K562 (cell line): ENCODE data around the gene HSPE1. TPM values are rescaled to one million over a fixed set of nuclear protein-coding genes. Genes with fewer than 3 reads are reported as not detected.

ENCODE experiments used
- BDP1 ChIP-seq: IDR thresholded peaks from 3 replicates; pipeline ENCODE4 v1.6.1; 2011; ENCODE audit not compliant: insufficient read length, insufficient read depth
- CHD2 ChIP-seq: IDR thresholded peaks from 2 replicates; pipeline ENCODE4 v1.6.1; 2011; ENCODE audit warnings: low read depth, low read length
- CREM ChIP-seq: IDR thresholded peaks from 2 replicates; pipeline ENCODE4 v1.6.1; 2014; ENCODE audit warnings: antibody characterized with exemption, low read depth
- DACH1 ChIP-seq: fragments of 450-650 bp; IDR thresholded peaks from 2 replicates; pipeline ENCODE4 v1.6.1; 2018; ENCODE audit not compliant: partially characterized antibody
- HMG20A ChIP-seq: fragments of 450-650 bp; formaldehyde crosslinking; conservative IDR thresholded peaks from 2 replicates; pipeline ENCODE4 v1.4.0; 2020; ENCODE audit warnings: mild to moderate bottlenecking, mixed read lengths
- KAT7 ChIP-seq: sonication (generic); formaldehyde crosslinking; IDR thresholded peaks from 2 replicates; pipeline ENCODE4 v1.8.0; 2022; ENCODE audit warnings: missing genetic modification reagents, mild to moderate bottlenecking, borderline replicate concordance
- KDM1A ChIP-seq, 2 experiments: fragments of 450-650 bp; IDR thresholded peaks; 2 replicates each; pipeline ENCODE4 v1.6.1; 2016; ENCODE audit warnings: mild to moderate bottlenecking in 2 of 2
- MTA2 ChIP-seq: fragments of 450-650 bp; IDR thresholded peaks from 2 replicates; pipeline ENCODE4 v1.6.1; 2016; ENCODE audit warnings: low read depth
- PML ChIP-seq: IDR thresholded peaks from 2 replicates; pipeline ENCODE4 v1.6.1; 2012; ENCODE audit warnings: low read length, inconsistent platforms
- PPARD ChIP-seq: fragments of 250-450 bp; sonication (Bioruptor Pico); IDR thresholded peaks from 2 replicates; pipeline ENCODE4 v1.8.0; 2022; ENCODE audit warnings: inconsistent platforms, mild to moderate bottlenecking, moderate library complexity
- RBM14 ChIP-seq: fragments of 200-400 bp; formaldehyde crosslinking; IDR thresholded peaks from 2 replicates; pipeline ENCODE4 v1.6.1; 2018; ENCODE audit warnings: low read depth, mild to moderate bottlenecking, low read length, moderate library complexity, borderline replicate concordance; ENCODE audit not compliant: insufficient read depth
- SOX6 ChIP-seq: fragments of 450-650 bp; IDR thresholded peaks from 2 replicates; pipeline ENCODE4 v1.6.1; 2014; ENCODE audit warnings: mild to moderate bottlenecking
- XRCC3 ChIP-seq: fragments of 450-650 bp; IDR thresholded peaks from 2 replicates; pipeline ENCODE4 v1.6.1; 2017; ENCODE audit warnings: mild to moderate bottlenecking, moderate library complexity
- ZBTB7A ChIP-seq: IDR thresholded peaks from 2 replicates; pipeline ENCODE4 v1.6.1; 2011; ENCODE audit warnings: low read depth, mild to moderate bottlenecking, low read length, moderate library complexity, borderline replicate concordance; ENCODE audit not compliant: control insufficient read depth
- ZNF274 ChIP-seq: IDR thresholded peaks from 2 replicates; pipeline ENCODE4 v1.6.1; 2011; ENCODE audit warnings: low read depth, mild to moderate bottlenecking, low read length, moderate library complexity, borderline replicate concordance
- polyA plus RNA-seq, 8 experiments: library from polyadenylated mRNA; depleted of rRNA in 4 of 8; stranded (reverse) in 5 of 8; unstranded in 3 of 8; fragments of >200 nt; fragmentation: Nextera tagmentation in 2 of 8; fragmentation: Illumina TruSeq in 1 of 8; extraction: Ambion mirVana in 2 of 8; extraction: Trizol in 1 of 8; gene quantifications; 2 replicates each; pipeline versions ENCODE4 v1.2.1 to v1.2.3, GENCODE V29; 2011 to 2014; ENCODE audit warnings: inconsistent platforms in 1 of 8, missing spikeins in 1 of 8
- total RNA-seq, 7 experiments: library from RNA; depleted of rRNA in 6 of 7; stranded (reverse); fragments of >200 nt in 6 of 7; fragmentation: Illumina TruSeq in 2 of 7; extraction: Trizol in 2 of 7; gene quantifications; 2 replicates each; pipeline versions ENCODE4 v1.2.1 to v1.2.3, GENCODE V29; 2011 to 2021; ENCODE audit warnings: low replicate concordance in 1 of 7
- TF ChIP-seq, protein P1 (sequence below): fragments of 250-450 bp; sonication (Bioruptor Pico); IDR thresholded peaks from 2 replicates; pipeline ENCODE4 v1.9.0; 2021; ENCODE audit warnings: mild to moderate bottlenecking, inconsistent platforms
- TF ChIP-seq, protein P2 (sequence below): sonication (generic); formaldehyde crosslinking; IDR thresholded peaks from 2 replicates; pipeline ENCODE4 v1.8.0; 2022; ENCODE audit warnings: missing genetic modification reagents, mild to moderate bottlenecking, moderate library complexity, borderline replicate concordance
- TF ChIP-seq, protein P3 (sequence below): fragments of 150-350 bp; conservative IDR thresholded peaks from 2 replicates; pipeline ENCODE4 v1.6.1; 2014; ENCODE audit warnings: low read length
- TF ChIP-seq, protein P4 (sequence below): fragments of 450-650 bp; IDR thresholded peaks from 2 replicates; pipeline ENCODE4 v1.7.1; 2018; ENCODE audit warnings: mild to moderate bottlenecking, low read depth; ENCODE audit not compliant: partially characterized antibody

Gene HSPE1
- total and polyA plus RNA-seq, 9 of the 15 experiments (the other 6 are each of a cell fraction or from before 2014, with no cell fraction given): 223 to 1,007 (median 612) TPM

DNA sequence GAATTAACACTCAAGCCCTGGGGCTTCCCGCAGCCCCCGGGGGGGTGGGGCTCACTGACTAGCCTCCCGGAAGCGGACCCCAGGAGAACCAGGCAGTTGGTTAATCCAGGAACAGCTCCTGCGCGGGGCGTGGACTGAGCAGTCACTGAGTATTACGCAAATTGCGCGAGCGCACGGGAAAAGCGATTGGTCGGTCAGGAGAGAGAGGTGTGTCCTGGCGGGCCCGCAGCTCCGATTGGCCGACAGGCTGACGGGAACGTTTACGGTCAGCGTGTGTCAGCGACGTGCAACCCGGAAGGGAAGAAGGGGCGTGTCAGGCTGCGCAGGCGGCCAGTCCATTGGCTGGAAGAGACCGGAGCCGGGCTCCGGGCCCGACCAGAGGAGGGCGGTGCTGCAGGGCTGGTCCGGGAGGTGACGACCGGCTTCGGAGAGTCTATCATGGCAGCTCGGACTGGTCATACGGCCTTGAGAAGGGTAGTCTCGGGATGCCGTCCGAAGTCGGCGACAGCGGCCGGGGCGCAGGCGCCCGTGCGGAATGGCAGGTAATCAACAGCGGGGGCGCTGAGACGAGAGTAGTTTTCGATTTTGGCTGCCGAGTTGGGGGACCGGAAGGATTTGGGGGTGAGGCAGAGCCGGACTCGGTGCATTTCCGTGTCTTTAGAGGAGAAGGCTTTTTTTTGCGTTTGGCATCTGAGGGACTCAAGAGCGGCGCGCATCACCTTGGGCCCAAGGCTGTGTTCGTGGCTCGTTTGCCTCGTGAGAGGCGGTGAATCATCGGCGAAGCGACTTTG is 46.9 kb upstream of the HSPE1 start, which contains the start of gene COQ10B (continued):
- TF ChIP-seq, protein P1, sequence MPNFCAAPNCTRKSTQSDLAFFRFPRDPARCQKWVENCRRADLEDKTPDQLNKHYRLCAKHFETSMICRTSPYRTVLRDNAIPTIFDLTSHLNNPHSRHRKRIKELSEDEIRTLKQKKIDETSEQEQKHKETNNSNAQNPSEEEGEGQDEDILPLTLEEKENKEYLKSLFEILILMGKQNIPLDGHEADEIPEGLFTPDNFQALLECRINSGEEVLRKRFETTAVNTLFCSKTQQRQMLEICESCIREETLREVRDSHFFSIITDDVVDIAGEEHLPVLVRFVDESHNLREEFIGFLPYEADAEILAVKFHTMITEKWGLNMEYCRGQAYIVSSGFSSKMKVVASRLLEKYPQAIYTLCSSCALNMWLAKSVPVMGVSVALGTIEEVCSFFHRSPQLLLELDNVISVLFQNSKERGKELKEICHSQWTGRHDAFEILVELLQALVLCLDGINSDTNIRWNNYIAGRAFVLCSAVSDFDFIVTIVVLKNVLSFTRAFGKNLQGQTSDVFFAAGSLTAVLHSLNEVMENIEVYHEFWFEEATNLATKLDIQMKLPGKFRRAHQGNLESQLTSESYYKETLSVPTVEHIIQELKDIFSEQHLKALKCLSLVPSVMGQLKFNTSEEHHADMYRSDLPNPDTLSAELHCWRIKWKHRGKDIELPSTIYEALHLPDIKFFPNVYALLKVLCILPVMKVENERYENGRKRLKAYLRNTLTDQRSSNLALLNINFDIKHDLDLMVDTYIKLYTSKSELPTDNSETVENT: no peak
- TF ChIP-seq, protein P2, sequence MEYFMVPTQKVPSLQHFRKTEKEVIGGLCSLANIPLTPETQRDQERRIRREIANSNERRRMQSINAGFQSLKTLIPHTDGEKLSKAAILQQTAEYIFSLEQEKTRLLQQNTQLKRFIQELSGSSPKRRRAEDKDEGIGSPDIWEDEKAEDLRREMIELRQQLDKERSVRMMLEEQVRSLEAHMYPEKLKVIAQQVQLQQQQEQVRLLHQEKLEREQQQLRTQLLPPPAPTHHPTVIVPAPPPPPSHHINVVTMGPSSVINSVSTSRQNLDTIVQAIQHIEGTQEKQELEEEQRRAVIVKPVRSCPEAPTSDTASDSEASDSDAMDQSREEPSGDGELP (CRISPR knock-in tag): no peak; the same call in 1 of the 2 replicates
- TF ChIP-seq ZNF274 (no peak), ZBTB7A (peak; percentile 92; the same call in 1 of the 2 replicates), BDP1 (no peak), KAT7 (no peak), PML (peak; percentile 67), RBM14 (no peak), MTA2 (no peak), KDM1A (IDR thresholded peaks at IDR 0.05) (no peak), HMG20A (no peak), SOX6 (no peak), XRCC3 (no peak), CHD2 (peak; percentile 51), PPARD (CRISPR knock-in tag) (no peak), CREM (peak; percentile 92), DACH1 (no peak)
- TF ChIP-seq, protein P3, sequence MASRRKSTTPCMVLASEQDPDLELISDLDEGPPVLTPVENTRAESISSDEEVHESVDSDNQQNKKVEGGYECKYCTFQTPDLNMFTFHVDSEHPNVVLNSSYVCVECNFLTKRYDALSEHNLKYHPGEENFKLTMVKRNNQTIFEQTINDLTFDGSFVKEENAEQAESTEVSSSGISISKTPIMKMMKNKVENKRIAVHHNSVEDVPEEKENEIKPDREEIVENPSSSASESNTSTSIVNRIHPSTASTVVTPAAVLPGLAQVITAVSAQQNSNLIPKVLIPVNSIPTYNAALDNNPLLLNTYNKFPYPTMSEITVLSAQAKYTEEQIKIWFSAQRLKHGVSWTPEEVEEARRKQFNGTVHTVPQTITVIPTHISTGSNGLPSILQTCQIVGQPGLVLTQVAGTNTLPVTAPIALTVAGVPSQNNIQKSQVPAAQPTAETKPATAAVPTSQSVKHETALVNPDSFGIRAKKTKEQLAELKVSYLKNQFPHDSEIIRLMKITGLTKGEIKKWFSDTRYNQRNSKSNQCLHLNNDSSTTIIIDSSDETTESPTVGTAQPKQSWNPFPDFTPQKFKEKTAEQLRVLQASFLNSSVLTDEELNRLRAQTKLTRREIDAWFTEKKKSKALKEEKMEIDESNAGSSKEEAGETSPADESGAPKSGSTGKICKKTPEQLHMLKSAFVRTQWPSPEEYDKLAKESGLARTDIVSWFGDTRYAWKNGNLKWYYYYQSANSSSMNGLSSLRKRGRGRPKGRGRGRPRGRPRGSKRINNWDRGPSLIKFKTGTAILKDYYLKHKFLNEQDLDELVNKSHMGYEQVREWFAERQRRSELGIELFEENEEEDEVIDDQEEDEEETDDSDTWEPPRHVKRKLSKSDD: no peak
- TF ChIP-seq, protein P4, sequence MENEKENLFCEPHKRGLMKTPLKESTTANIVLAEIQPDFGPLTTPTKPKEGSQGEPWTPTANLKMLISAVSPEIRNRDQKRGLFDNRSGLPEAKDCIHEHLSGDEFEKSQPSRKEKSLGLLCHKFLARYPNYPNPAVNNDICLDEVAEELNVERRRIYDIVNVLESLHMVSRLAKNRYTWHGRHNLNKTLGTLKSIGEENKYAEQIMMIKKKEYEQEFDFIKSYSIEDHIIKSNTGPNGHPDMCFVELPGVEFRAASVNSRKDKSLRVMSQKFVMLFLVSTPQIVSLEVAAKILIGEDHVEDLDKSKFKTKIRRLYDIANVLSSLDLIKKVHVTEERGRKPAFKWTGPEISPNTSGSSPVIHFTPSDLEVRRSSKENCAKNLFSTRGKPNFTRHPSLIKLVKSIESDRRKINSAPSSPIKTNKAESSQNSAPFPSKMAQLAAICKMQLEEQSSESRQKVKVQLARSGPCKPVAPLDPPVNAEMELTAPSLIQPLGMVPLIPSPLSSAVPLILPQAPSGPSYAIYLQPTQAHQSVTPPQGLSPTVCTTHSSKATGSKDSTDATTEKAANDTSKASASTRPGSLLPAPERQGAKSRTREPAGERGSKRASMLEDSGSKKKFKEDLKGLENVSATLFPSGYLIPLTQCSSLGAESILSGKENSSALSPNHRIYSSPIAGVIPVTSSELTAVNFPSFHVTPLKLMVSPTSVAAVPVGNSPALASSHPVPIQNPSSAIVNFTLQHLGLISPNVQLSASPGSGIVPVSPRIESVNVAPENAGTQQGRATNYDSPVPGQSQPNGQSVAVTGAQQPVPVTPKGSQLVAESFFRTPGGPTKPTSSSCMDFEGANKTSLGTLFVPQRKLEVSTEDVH: peak; percentile 57
